CD4-positive, CD25-positive, alpha-beta regulatory T cell (primary cell): ENCODE results near the gene MPV17L2. TPM values are rescaled to one million over a fixed set of nuclear protein-coding genes. Genes with fewer than 3 reads are reported as not detected.

Experiments
- ATAC-seq, 2 donors: fragments of 150-1000 bp; cut with Tn5 transposase; one replicate each; pipeline ENCODE4 v1.10.0; 2021; ENCODE audit warnings: low read depth in 2 of 2, moderate number of reproducible peaks in 2 of 2, moderate library complexity in 1 of 2
- DNase-seq, 3 donors: peaks; one replicate each; pipeline versions ENCODE4 v3.0.0 to v3.0.0-alpha.2; 2012 to 2022; ENCODE audit warnings: mixed read lengths in 1 of 3
- H3K27ac ChIP-seq: one replicate; pipeline ENCODE4 v1.7.0; 2013; ENCODE audit warnings: mild to moderate bottlenecking, low read length; ENCODE audit not compliant: insufficient read depth, poor library complexity, severe bottlenecking
- H3K27me3 ChIP-seq: one replicate; pipeline ENCODE4 v1.7.0; 2013; ENCODE audit warnings: low read length; ENCODE audit not compliant: control insufficient read depth, insufficient read depth
- H3K36me3 ChIP-seq: one replicate; pipeline ENCODE4 v1.7.0; 2013; ENCODE audit warnings: mild to moderate bottlenecking, low read length, moderate library complexity; ENCODE audit not compliant: control insufficient read depth, insufficient read depth
- H3K4me1 ChIP-seq: 2 replicates; pipeline ENCODE4 v1.7.0; 2013; ENCODE audit warnings: mild to moderate bottlenecking, low read length; ENCODE audit not compliant: insufficient read depth, control insufficient read depth, poor library complexity, severe bottlenecking
- H3K4me3 ChIP-seq: one replicate; pipeline ENCODE4 v1.7.0; 2013; ENCODE audit warnings: low read depth, mild to moderate bottlenecking, low read length, moderate library complexity
- H3K9me3 ChIP-seq, 2 experiments: 1 replicate in 1 of 2; 2 replicates in 1 of 2; pipeline ENCODE4 v1.7.0; 2013; ENCODE audit warnings: low read length in 2 of 2, mild to moderate bottlenecking in 1 of 2, moderate library complexity in 1 of 2; ENCODE audit not compliant: control insufficient read depth in 2 of 2
- H3K27ac Mint-ChIP-seq, 3 donors: one replicate each; pipeline ENCODE4 v1.8.0; 2020 to 2022; ENCODE audit warnings: mild to moderate bottlenecking in 3 of 3, mixed read lengths in 3 of 3, moderate library complexity in 2 of 3
- H3K27me3 Mint-ChIP-seq: one replicate; pipeline ENCODE4 v1.8.0; 2022; ENCODE audit warnings: mild to moderate bottlenecking, mixed read lengths
- H3K36me3 Mint-ChIP-seq: one replicate; pipeline ENCODE4 v1.8.0; 2020; ENCODE audit warnings: mixed read lengths
- H3K4me1 Mint-ChIP-seq, 4 donors: one replicate each; pipeline ENCODE4 v1.8.0; 2020 to 2022; ENCODE audit warnings: mixed read lengths in 4 of 4, mild to moderate bottlenecking in 1 of 4
- H3K4me3 Mint-ChIP-seq, 4 donors: one replicate each; pipeline ENCODE4 v1.8.0; 2020 to 2022; ENCODE audit warnings: mild to moderate bottlenecking in 4 of 4, mixed read lengths in 4 of 4, moderate library complexity in 3 of 4
- H3K9me3 Mint-ChIP-seq, 7 donors: one replicate each; pipeline ENCODE4 v1.8.0; 2020 to 2022; ENCODE audit warnings: mixed read lengths in 7 of 7, mild to moderate bottlenecking in 3 of 7, moderate library complexity in 2 of 7
- polyA plus RNA-seq, 4 donors: library from polyadenylated mRNA; unstranded; fragments of 300-500 nt; fragmentation: Illumina TruSeq; gene quantifications; one replicate each; pipeline ENCODE4 v1.2.3, GENCODE V29; 2021
- total RNA-seq: library from RNA; stranded (reverse); gene quantifications from one replicate; pipeline ENCODE4 v1.2.3, GENCODE V29; 2022

The MPV17L2 gene
- total and polyA plus RNA-seq, 5 donors from 2014 or later = 5.5 to 20.8 (median 12.6) TPM

DNA sequence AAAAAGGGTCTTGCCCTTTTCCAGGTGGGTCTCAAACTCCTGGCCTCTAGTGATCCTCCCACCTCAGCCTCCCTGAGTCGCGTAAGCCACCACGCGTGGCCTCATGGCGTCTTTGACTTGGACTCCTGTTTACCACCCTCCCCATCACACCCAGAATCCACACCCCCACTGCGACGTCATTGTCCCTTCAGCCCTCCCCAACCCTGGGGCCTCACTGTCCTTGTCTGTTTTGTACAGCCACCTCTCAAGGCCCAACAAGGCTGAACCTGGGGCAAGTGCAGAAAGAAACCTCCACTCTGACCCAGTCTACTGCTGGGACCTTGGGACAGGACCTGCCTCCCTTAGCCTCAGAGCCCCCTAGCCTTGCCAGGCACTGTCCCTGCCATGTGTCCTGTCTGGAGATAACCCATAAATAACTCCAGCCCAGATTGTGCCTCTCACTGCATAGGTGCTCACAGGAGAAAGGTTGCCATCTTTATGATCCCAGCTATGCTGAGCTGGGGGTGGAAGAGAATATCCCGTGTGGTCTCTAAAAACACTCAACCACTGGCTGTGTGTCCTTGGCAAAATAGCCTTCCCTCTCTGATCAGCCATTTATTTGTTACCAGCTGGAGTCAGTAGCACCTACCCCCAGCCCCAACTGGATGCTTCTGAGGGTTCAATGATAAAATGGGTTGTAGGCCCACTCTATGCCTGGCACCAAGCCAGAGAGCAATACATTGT lies 21.3 kb upstream of the MPV17L2 start:
- Histone ChIP-seq H3K9me3 (no peaks in the 10 kb centered on the region), H3K4me1 (peaks cover 8% of the 10 kb centered on the region), H3K4me3 (no peak overlapping the region), H3K27ac (no peak overlapping the region), H3K36me3 (peaks cover 3% of the 10 kb centered on the region), H3K27me3 (no peaks in the 10 kb centered on the region)
- peaks cover 5% of the 10 kb centered on the region for H3K36me3 Mint-ChIP-seq
- peaks cover 3 to 25% (median 12%) of the 10 kb centered on the region in 4 donors for H3K4me1 Mint-ChIP-seq
- no peak for DNase-seq
- ATAC-seq = no peak
- peak overlapping the region in 2 of 3 donors; percentile 76 to 87 for H3K27ac Mint-ChIP-seq
- H3K9me3 Mint-ChIP-seq = no peaks in the 10 kb centered on the region
- H3K4me3 Mint-ChIP-seq = peak overlapping the region in 3 of 4 donors; percentile 22 to 64 (median 41)
- H3K27me3 Mint-ChIP-seq = no peaks in the 10 kb centered on the region

GRCh38 chr19:18172331-18173053 lies 20.5 kb upstream of the MPV17L2 start:
- H3K27me3 Mint-ChIP-seq = no peaks in the 10 kb centered on the region
- Histone ChIP-seq H3K9me3 (no peaks in the 10 kb centered on the region), H3K4me1 (peaks cover 8% of the 10 kb centered on the region), H3K27ac (no peak overlapping the region), H3K27me3 (no peaks in the 10 kb centered on the region), H3K36me3 (peaks cover 3% of the 10 kb centered on the region), H3K4me3 (no peak overlapping the region)
- peak overlapping the region; percentile 52 to 69 (median 64) for H3K4me3 Mint-ChIP-seq
- ATAC-seq (no peak), DNase-seq (no peak)
- no peaks in the 10 kb centered on the region for H3K9me3 Mint-ChIP-seq
- peak overlapping the region; percentile 14 to 87 (median 81) for H3K27ac Mint-ChIP-seq
- peaks cover 3 to 25% (median 13%) of the 10 kb centered on the region in 4 donors for H3K4me1 Mint-ChIP-seq
- H3K36me3 Mint-ChIP-seq = peaks cover 5% of the 10 kb centered on the region

- Mint-ChIP-seq H3K9me3 (no peaks in the 10 kb centered on the region), H3K27me3 (no peaks in the 10 kb centered on the region), H3K4me3 (peak overlapping the region; percentile 63 to 94 (median 90)), H3K27ac (peak overlapping the region in 2 of 3 donors; percentile 87 to 93), H3K4me1 (peaks cover 2 to 22% (median 11%) of the 10 kb centered on the region in 4 donors), H3K36me3 (peaks cover 2% of the 10 kb centered on the region)
- Histone ChIP-seq H3K4me3 (no peak overlapping the region), H3K4me1 (peaks cover 8% of the 10 kb centered on the region), H3K27ac (peak overlapping the region; percentile 61), H3K9me3 (no peaks in the 10 kb centered on the region), H3K36me3 (no peaks in the 10 kb centered on the region), H3K27me3 (no peaks in the 10 kb centered on the region)
- DNase-seq (no peak), ATAC-seq (peak; percentile 3 to 6)
Measured at GRCh38 chr19:18173054-18173571, 19.9 kb upstream of the MPV17L2 start.

DNA sequence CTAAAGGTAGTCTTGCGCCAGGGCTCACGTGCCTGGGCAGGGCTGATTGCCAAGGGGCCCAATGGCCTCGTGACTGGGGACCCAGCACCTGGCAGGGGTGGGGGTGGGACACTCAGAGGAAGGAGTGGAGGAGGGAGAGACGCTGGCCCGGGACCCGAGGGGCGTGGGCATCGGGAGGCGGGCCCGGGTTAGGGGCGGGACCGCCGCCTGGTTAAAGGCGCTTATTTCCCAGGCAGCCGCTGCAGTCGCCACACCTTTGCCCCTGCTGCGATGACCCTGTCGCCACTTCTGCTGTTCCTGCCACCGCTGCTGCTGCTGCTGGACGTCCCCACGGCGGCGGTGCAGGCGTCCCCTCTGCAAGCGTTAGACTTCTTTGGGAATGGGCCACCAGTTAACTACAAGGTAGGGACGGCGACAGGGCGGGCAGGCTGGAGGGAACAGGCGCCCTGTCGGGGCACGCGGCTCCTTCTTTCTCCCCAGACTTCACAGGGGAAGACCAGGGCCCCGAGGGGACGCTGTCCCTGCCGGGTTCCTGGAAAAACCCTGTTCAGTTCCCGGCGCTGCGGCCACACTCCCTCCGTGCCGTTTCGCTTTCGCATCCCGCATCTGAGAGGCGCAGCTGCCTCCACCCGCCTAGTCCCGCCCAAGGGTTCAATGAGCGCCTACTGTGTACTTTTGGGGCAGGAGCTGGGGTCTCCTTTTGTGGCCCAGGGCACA lies 19.3 kb upstream of the MPV17L2 start, which contains the start of gene IFI30:
TSS of gene IFI30 (plus strand) at position 242 of the 717 bp plus-strand sequence. CDS start at position 271, 29 bp downstream.
- peak within 1 kb of the TSS; percentile 57 for H3K4me3 ChIP-seq
- no peaks in the 10 kb centered on the region for H3K27me3 ChIP-seq
- peaks cover 0 to 21% (median 10%) of the 10 kb centered on the region in 4 donors for H3K4me1 Mint-ChIP-seq
- peak within 1 kb of the TSS; percentile 89 to 97 (median 92) for H3K4me3 Mint-ChIP-seq
- no peaks in the 10 kb centered on the region for H3K9me3 ChIP-seq
- peaks cover 8% of the 10 kb centered on the region for H3K4me1 ChIP-seq
- H3K27ac Mint-ChIP-seq = peak within 1 kb of the TSS; percentile 56 to 93 (median 87)
- H3K36me3 ChIP-seq = no peaks in the 10 kb centered on the region
- peak; percentile 65 to 66 for ATAC-seq
- no peaks in the 10 kb centered on the region for H3K27me3 Mint-ChIP-seq
- peak; percentile 60 to 78 (median 60) for DNase-seq
- H3K27ac ChIP-seq = peak within 1 kb of the TSS; percentile 61
- no peaks in the 10 kb centered on the region for H3K36me3 Mint-ChIP-seq
- H3K9me3 Mint-ChIP-seq = no peaks in the 10 kb centered on the region

GRCh38 chr19:18174983-18175382 lies 18.0 kb upstream of the MPV17L2 start:
- no peaks in the 10 kb centered on the region for H3K27me3 ChIP-seq
- Mint-ChIP-seq H3K36me3 (no peaks in the 10 kb centered on the region), H3K9me3 (no peaks in the 10 kb centered on the region), H3K27ac (no peak overlapping the region), H3K4me3 (peak overlapping the region in 3 of 4 donors; percentile 3 to 94 (median 89)), H3K27me3 (no peaks in the 10 kb centered on the region), H3K4me1 (peaks cover 0 to 21% (median 10%) of the 10 kb centered on the region in 4 donors)
- H3K4me1 ChIP-seq = peaks cover 8% of the 10 kb centered on the region
- no peak overlapping the region for H3K27ac ChIP-seq
- no peak overlapping the region for H3K4me3 ChIP-seq
- H3K36me3 ChIP-seq = no peaks in the 10 kb centered on the region
- no peak for DNase-seq
- no peak for ATAC-seq
- H3K9me3 ChIP-seq = no peaks in the 10 kb centered on the region

DNA sequence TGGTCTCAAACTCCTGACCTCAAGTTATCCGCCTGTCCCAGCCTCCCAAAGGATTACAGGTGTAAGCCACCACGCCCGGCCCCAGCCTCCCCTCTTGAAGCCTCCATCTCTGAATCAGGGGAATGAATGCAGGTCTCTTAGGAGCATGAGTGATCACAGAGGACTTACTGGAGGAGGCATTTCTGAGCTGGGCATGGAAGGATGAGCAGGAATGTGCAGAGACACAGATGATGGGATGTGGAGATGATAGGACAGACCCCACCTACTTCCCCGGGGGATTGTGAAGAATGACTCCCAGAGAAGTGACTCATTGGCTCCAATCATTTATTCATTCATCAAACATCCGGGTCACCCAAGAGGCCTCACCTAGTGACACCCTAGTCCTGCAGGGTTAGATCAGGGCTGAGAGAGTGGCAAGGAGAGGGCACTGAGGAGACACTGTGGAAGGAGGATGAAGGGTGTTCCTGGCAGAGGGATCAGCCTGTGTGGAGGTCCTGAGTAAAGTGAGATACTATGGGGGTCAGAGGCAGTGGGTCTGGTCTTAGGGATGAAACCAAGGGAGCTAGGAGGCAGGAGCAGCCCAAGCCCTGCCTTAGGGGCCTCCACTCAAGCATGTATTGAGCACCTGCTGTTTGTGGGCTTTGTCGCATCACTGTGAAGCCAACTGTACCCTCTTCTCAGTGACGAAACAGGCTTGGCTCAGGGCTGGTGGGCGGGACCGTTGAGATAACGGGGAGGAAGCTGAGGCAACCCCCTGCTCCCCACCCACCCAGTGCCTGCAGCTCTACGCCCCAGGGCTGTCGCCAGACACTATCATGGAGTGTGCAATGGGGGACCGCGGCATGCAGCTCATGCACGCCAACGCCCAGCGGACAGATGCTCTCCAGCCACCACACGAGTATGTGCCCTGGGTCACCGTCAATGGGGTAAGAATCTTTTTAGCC lies 16.4 kb upstream of the MPV17L2 start:
- H3K27ac Mint-ChIP-seq = no peak overlapping the region
- Histone ChIP-seq H3K27me3 (no peaks in the 10 kb centered on the region), H3K27ac (no peak overlapping the region), H3K4me1 (peaks cover 8% of the 10 kb centered on the region), H3K9me3 (no peaks in the 10 kb centered on the region), H3K4me3 (no peak overlapping the region), H3K36me3 (no peaks in the 10 kb centered on the region)
- ATAC-seq (no peak), DNase-seq (no peak)
- no peaks in the 10 kb centered on the region for H3K36me3 Mint-ChIP-seq
- H3K4me3 Mint-ChIP-seq = peak overlapping the region in 3 of 4 donors; percentile 37 to 68 (median 43)
- peaks cover 0 to 19% (median 10%) of the 10 kb centered on the region in 4 donors for H3K4me1 Mint-ChIP-seq
- no peaks in the 10 kb centered on the region for H3K27me3 Mint-ChIP-seq
- no peaks in the 10 kb centered on the region for H3K9me3 Mint-ChIP-seq
